ENCODE results near the gene DAD1. TPM values are rescaled to one million over a fixed set of nuclear protein-coding genes. Genes with fewer than 3 reads are reported as not detected.

The DAD1 gene
- total and polyA plus RNA-seq, 2 experiments from 2014 or later = 369 to 653 TPM

DNA sequence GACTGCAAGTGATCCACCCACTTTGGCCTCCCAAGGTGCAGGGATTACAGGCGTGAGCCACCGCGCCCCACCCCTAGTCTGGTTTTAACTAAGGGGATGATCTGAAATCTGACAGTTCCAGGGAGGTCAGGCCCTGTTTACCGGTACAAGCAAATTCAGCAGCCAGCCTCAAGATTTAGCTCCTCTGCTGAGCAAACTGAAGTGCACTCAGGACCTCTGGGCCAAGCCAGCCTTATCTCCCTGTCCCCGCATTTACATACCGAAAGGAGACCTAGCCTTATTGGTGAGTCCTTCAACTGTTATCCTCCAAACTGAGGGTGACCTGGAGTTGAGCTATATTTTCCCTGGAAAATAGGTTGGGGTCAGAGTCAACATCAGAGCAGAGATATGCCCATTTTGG lies 8.2 kb upstream of the DAD1 start:
- no peaks in the 10 kb centered on the region for H3F3A ChIP-seq (ENCODE audit: insufficient read depth)
- H3K4me3 ChIP-seq = peak overlapping the region; percentile 88; the same call in 1 of the 2 replicates
- in situ Hi-C loops (cut with MboI) = no loop called here
- H3K36me3 ChIP-seq (ENCODE audit: low read depth) = peaks cover under 1% of the 10 kb centered on the region; the same call in 1 of the 2 replicates
- H3K4me2 ChIP-seq (ENCODE audit: unreplicated experiment) = peak overlapping the region; percentile 85
- H3K9me3 ChIP-seq (ENCODE audit: low read depth) = no peaks in the 10 kb centered on the region
- H3K27me3 ChIP-seq (replicated peaks; ENCODE audit: insufficient read depth) = no peaks in the 10 kb centered on the region
- no peak for TF ChIP-seq EZH2 (IDR thresholded peaks at IDR 0.05; ENCODE audit: insufficient read depth, poor library complexity, severe bottlenecking)
- no peak for TF ChIP-seq EZH2phosphoT487 (IDR thresholded peaks at IDR 0.05; ENCODE audit: insufficient read depth, low read depth)
- peak overlapping the region; percentile 93; the same call in 1 of the 2 replicates for H3K9ac ChIP-seq
- peaks cover 20% of the 10 kb centered on the region for H3K79me2 ChIP-seq (ENCODE audit: insufficient read depth)
- no peak for DNase-seq
- H3K9me2 ChIP-seq (ENCODE audit: insufficient read depth) = no peaks in the 10 kb centered on the region
- WGBS, 2 experiments (ENCODE audit: low coverage in 1 of 2, low lambda C conversion rate in 2 of 2, missing lambda C conversion rate in 2 of 2) = 78 to 79% methylated on average over 6 of the region's 6 CpGs
- H3K27ac ChIP-seq = no peak overlapping the region
- H2AFZ ChIP-seq = peak overlapping the region; percentile 97
- H3K4me1 ChIP-seq (ENCODE audit: insufficient read depth) = peaks cover 17% of the 10 kb centered on the region
- no peaks in the 10 kb centered on the region for H4K20me1 ChIP-seq (ENCODE audit: insufficient read depth)

DNA sequence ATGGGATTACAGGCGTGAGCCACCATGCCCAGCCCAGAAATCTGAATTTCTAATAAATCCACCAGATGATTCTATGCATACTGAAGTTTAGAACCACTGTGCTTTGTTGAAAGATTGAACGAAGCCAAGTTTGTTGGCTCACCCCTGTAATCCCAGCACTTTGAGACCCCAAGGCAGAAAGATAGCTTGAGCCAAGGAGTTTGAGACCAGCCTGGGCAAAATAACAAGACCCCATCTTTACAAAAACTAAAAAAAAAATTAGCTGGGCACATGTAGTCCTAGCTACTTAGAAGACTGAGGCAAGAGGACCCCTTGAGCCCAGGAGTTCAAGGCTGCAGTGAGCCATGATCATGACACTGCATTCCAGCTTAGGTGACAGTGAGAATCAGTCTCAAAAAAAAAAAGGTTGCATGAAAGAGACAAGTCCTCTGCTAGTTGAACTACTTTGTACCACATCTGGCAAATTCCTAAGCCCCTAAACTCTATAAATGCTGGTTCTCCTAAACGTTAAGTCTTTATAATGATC lies 7.4 kb upstream of the DAD1 start:
- no peaks in the 10 kb centered on the region for H3K27me3 ChIP-seq (replicated peaks; ENCODE audit: insufficient read depth)
- 67 to 73% methylated on average over 3 of the region's 3 CpGs for WGBS, 2 experiments (ENCODE audit: low coverage in 1 of 2, low lambda C conversion rate in 2 of 2, missing lambda C conversion rate in 2 of 2)
- no peaks in the 10 kb centered on the region for H3K36me3 ChIP-seq (ENCODE audit: low read depth)
- H3K9me3 ChIP-seq (ENCODE audit: low read depth) = no peaks in the 10 kb centered on the region
- no peaks in the 10 kb centered on the region for H3K9me2 ChIP-seq (ENCODE audit: insufficient read depth)
- in situ Hi-C loops (cut with MboI) = no loop called here
- H3K27ac ChIP-seq = no peak overlapping the region
- H3K4me2 ChIP-seq (ENCODE audit: unreplicated experiment) = no peak overlapping the region
- peaks cover 20% of the 10 kb centered on the region for H3K79me2 ChIP-seq (ENCODE audit: insufficient read depth)
- no peak overlapping the region for H3K9ac ChIP-seq
- DNase-seq = no peak
- no peak for TF ChIP-seq EZH2phosphoT487 (IDR thresholded peaks at IDR 0.05; ENCODE audit: insufficient read depth, low read depth)
- no peak for TF ChIP-seq EZH2 (IDR thresholded peaks at IDR 0.05; ENCODE audit: insufficient read depth, poor library complexity, severe bottlenecking)
- H3K4me1 ChIP-seq (ENCODE audit: insufficient read depth) = peaks cover 17% of the 10 kb centered on the region
- H4K20me1 ChIP-seq (ENCODE audit: insufficient read depth) = no peaks in the 10 kb centered on the region
- H3K4me3 ChIP-seq = no peak overlapping the region
- H2AFZ ChIP-seq = no peak overlapping the region
- H3F3A ChIP-seq (ENCODE audit: insufficient read depth) = no peaks in the 10 kb centered on the region

DNA sequence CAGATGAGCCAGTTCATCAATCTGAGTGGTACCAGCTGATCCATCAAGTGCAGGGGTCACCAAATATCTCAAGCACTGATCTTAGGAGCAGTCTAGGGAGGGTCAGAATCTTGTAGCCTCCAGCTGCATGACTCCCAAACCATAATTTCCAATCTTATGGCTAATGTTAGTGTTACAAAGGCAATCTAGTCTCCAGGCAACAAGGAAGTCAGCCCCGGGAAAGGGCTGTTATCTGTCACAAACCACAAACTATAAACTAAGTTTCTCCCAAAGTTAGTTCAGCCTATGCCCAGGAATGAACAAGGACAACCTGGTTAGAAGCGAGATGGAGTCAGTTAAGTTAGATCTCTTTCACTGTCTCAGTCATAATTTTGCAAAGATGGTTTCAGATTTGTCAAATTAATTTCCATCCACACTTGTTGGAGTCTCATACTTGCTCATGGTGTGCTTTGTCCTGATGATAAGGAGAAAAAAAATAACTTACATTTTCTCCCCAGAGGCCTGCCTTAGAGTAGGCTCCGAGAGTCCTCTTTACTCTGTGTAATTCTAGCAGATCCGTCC lies 5.2 kb upstream of the DAD1 start:
- no peaks in the 10 kb centered on the region for H3K36me3 ChIP-seq (ENCODE audit: low read depth)
- peaks cover 2% of the 10 kb centered on the region for H3K79me2 ChIP-seq (ENCODE audit: insufficient read depth)
- no peaks in the 10 kb centered on the region for H3K27me3 ChIP-seq (replicated peaks; ENCODE audit: insufficient read depth)
- H3K9ac ChIP-seq = no peak overlapping the region
- H3F3A ChIP-seq (ENCODE audit: insufficient read depth) = peaks cover 6% of the 10 kb centered on the region; the same call in 1 of the 2 replicates
- DNase-seq = no peak
- H3K9me3 ChIP-seq (ENCODE audit: low read depth) = no peaks in the 10 kb centered on the region
- in situ Hi-C loops (cut with MboI) = no loop called here
- H4K20me1 ChIP-seq (ENCODE audit: insufficient read depth) = no peaks in the 10 kb centered on the region
- no peaks in the 10 kb centered on the region for H3K9me2 ChIP-seq (ENCODE audit: insufficient read depth)
- no peak overlapping the region for H2AFZ ChIP-seq
- H3K27ac ChIP-seq = no peak overlapping the region
- peaks cover 8% of the 10 kb centered on the region for H3K4me1 ChIP-seq (ENCODE audit: insufficient read depth)
- no peak for TF ChIP-seq EZH2 (IDR thresholded peaks at IDR 0.05; ENCODE audit: insufficient read depth, poor library complexity, severe bottlenecking)
- no peak for TF ChIP-seq EZH2phosphoT487 (IDR thresholded peaks at IDR 0.05; ENCODE audit: insufficient read depth, low read depth)
- 73 to 74% methylated on average over 4 of the region's 4 CpGs for WGBS, 2 experiments (ENCODE audit: low coverage in 1 of 2, low lambda C conversion rate in 2 of 2, missing lambda C conversion rate in 2 of 2)
- H3K4me3 ChIP-seq = no peak overlapping the region
- H3K4me2 ChIP-seq (ENCODE audit: unreplicated experiment) = no peak overlapping the region

DNA sequence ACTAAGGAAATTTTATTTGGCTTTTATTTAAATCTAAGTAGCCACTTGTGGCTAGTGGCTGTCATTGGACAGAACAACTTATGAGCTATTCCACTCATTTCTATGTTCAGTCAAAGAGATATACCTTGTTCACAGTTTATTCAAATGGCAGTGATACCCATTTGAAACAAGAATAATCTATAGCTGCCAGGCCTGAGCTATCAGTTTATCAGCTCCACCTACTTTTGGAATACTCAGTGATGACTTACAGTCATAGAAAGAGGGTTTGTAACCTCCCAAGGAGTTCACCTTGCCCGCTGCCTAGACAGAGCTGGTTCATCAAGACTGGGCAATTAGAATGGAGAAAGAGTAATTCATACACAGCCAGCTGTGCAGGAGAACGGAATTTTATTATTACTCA lies 4.6 kb upstream of the DAD1 start:
- peaks cover 4% of the 10 kb centered on the region for H3K79me2 ChIP-seq (ENCODE audit: insufficient read depth)
- DNase-seq = no peak
- no peak for TF ChIP-seq EZH2 (IDR thresholded peaks at IDR 0.05; ENCODE audit: insufficient read depth, poor library complexity, severe bottlenecking)
- no peak for TF ChIP-seq EZH2phosphoT487 (IDR thresholded peaks at IDR 0.05; ENCODE audit: insufficient read depth, low read depth)
- no peaks in the 10 kb centered on the region for H3K27me3 ChIP-seq (replicated peaks; ENCODE audit: insufficient read depth)
- 67 to 70% methylated on average over 2 of the region's 2 CpGs for WGBS, 2 experiments (ENCODE audit: low coverage in 1 of 2, low lambda C conversion rate in 2 of 2, missing lambda C conversion rate in 2 of 2)
- H3K9ac ChIP-seq = no peak overlapping the region
- H3F3A ChIP-seq (ENCODE audit: insufficient read depth) = peaks cover 6% of the 10 kb centered on the region; the same call in 1 of the 2 replicates
- no peaks in the 10 kb centered on the region for H4K20me1 ChIP-seq (ENCODE audit: insufficient read depth)
- no peaks in the 10 kb centered on the region for H3K9me2 ChIP-seq (ENCODE audit: insufficient read depth)
- no peaks in the 10 kb centered on the region for H3K36me3 ChIP-seq (ENCODE audit: low read depth)
- no peak overlapping the region for H3K4me2 ChIP-seq (ENCODE audit: unreplicated experiment)
- no peak overlapping the region for H2AFZ ChIP-seq
- H3K27ac ChIP-seq = no peak overlapping the region
- H3K9me3 ChIP-seq (ENCODE audit: low read depth) = no peaks in the 10 kb centered on the region
- no peak overlapping the region for H3K4me3 ChIP-seq
- in situ Hi-C loops (cut with MboI) = no loop called here
- H3K4me1 ChIP-seq (ENCODE audit: insufficient read depth) = peaks cover 5% of the 10 kb centered on the region

Data from GM23248 (cell line).